HepG2 (cell line): ENCODE measurements around the gene ZWILCH. TPM values are rescaled to one million over a fixed set of nuclear protein-coding genes. Genes with fewer than 3 reads are reported as not detected.

Experiments
- CCDC6 ChIP-seq: sonication (generic); formaldehyde crosslinking; IDR thresholded peaks from 2 replicates; pipeline ENCODE4 v1.8.1; 2022; ENCODE audit warnings: mild to moderate bottlenecking, missing genetic modification reagents, moderate library complexity
- ISX ChIP-seq: sonication (generic); formaldehyde crosslinking; conservative IDR thresholded peaks from 2 replicates; pipeline ENCODE4 v1.5.0; 2020; ENCODE audit warnings: missing genetic modification reagents
- KDM2A ChIP-seq: sonication (generic); formaldehyde crosslinking; IDR thresholded peaks from 2 replicates; pipeline ENCODE4 v1.4.0; 2020; ENCODE audit warnings: low read depth, missing genetic modification reagents, borderline replicate concordance
- MAF1 ChIP-seq: sonication (generic); formaldehyde crosslinking; IDR thresholded peaks from 2 replicates; pipeline ENCODE4 v1.5.0; 2020; ENCODE audit warnings: missing genetic modification reagents, borderline replicate concordance
- NR3C1 ChIP-seq: sonication (generic); formaldehyde crosslinking; IDR thresholded peaks from 2 replicates; pipeline ENCODE4 v1.4.0; 2020; ENCODE audit warnings: missing genetic modification reagents
- PRPF4 ChIP-seq: fragments of 200-400 bp; formaldehyde crosslinking; IDR thresholded peaks from 2 replicates; pipeline ENCODE4 v1.6.1; 2016; ENCODE audit warnings: low read length, low read depth; ENCODE audit not compliant: poor library complexity, severe bottlenecking
- RAD21 ChIP-seq: fragments of 450-650 bp; formaldehyde crosslinking; IDR thresholded peaks from 2 replicates; pipeline ENCODE4 v1.5.0; 2020; ENCODE audit warnings: mild to moderate bottlenecking
- TAF15 ChIP-seq: fragments of 200-400 bp; formaldehyde crosslinking; IDR thresholded peaks from one replicate; pipeline ENCODE4 v1.6.1; 2018; ENCODE audit warnings: mild to moderate bottlenecking, low read depth, low read length; ENCODE audit not compliant: poor library complexity, severe bottlenecking
- TARDBP ChIP-seq: sonication (generic); formaldehyde crosslinking; IDR thresholded peaks from 2 replicates; pipeline ENCODE4 v1.8.0; 2022; ENCODE audit warnings: mild to moderate bottlenecking, missing genetic modification reagents
- TEAD2 ChIP-seq: sonication (generic); formaldehyde crosslinking; IDR thresholded peaks from 2 replicates; pipeline ENCODE4 v1.9.0; 2021; ENCODE audit warnings: missing genetic modification reagents
- TSC22D2 ChIP-seq: sonication (generic); formaldehyde crosslinking; IDR thresholded peaks from 2 replicates; pipeline ENCODE4 v1.5.1; 2020; ENCODE audit warnings: missing genetic modification reagents, mild to moderate bottlenecking, borderline replicate concordance
- ZBTB20 ChIP-seq: sonication (generic); formaldehyde crosslinking; IDR thresholded peaks from 2 replicates; pipeline ENCODE4 v1.8.1; 2023; ENCODE audit warnings: missing genetic modification reagents, low read depth, mild to moderate bottlenecking, borderline replicate concordance
- ZMYM2 ChIP-seq: sonication (generic); formaldehyde crosslinking; IDR thresholded peaks from 2 replicates; pipeline ENCODE4 v1.8.0; 2022; ENCODE audit warnings: mild to moderate bottlenecking, missing genetic modification reagents
- ZNF264 ChIP-seq: sonication (generic); formaldehyde crosslinking; IDR thresholded peaks from 2 replicates; pipeline ENCODE4 v1.4.0; 2020; ENCODE audit warnings: missing genetic modification reagents
- ZNF629 ChIP-seq: sonication (generic); formaldehyde crosslinking; conservative IDR thresholded peaks from 2 replicates; pipeline ENCODE4 v1.5.0; 2020; ENCODE audit warnings: missing genetic modification reagents
- ZSCAN20 ChIP-seq: sonication (generic); formaldehyde crosslinking; IDR thresholded peaks from 2 replicates; pipeline ENCODE4 v1.4.0; 2020; ENCODE audit warnings: missing genetic modification reagents, mild to moderate bottlenecking, borderline replicate concordance
- polyA plus RNA-seq, 8 experiments: library from polyadenylated mRNA; depleted of rRNA in 3 of 8; stranded (reverse) in 7 of 8; unstranded in 1 of 8; fragments of >200 nt; fragmentation: Illumina TruSeq in 4 of 8; extraction: Trizol in 4 of 8; gene quantifications; 2 replicates each; pipeline versions ENCODE4 v1.2.1 to v1.2.3, GENCODE V29; 2011 to 2016; ENCODE audit warnings: low read depth in 4 of 8, missing spikeins in 1 of 8, mixed read lengths in 1 of 8; ENCODE audit not compliant: insufficient read depth in 1 of 8
- total RNA-seq, 5 experiments: library from RNA; depleted of rRNA; stranded (reverse); fragments of >200 nt; fragmentation: Illumina TruSeq; extraction: Trizol; gene quantifications; 2 replicates each; pipeline ENCODE4 v1.2.3, GENCODE V29; 2016; ENCODE audit warnings: low read depth in 1 of 5
- TF ChIP-seq, protein P1 (sequence below): sonication (generic); formaldehyde crosslinking; IDR thresholded peaks from 2 replicates; pipeline ENCODE4 v1.5.1; 2020; ENCODE audit warnings: mild to moderate bottlenecking, missing genetic modification reagents, moderate library complexity
- TF ChIP-seq, protein P2 (sequence below): sonication (generic); formaldehyde crosslinking; IDR thresholded peaks from 2 replicates; pipeline ENCODE4 v1.5.0; 2020; ENCODE audit warnings: mild to moderate bottlenecking, missing genetic modification reagents
- TF ChIP-seq, protein P3 (sequence below): sonication (generic); formaldehyde crosslinking; conservative IDR thresholded peaks from 2 replicates; pipeline ENCODE4 v1.8.1; 2023; ENCODE audit warnings: missing genetic modification reagents
- TF ChIP-seq, protein P4 (sequence below): sonication (generic); IDR thresholded peaks from 2 replicates; pipeline ENCODE4 v1.6.1; 2016; ENCODE audit warnings: low read depth, borderline replicate concordance

Gene ZWILCH
- total and polyA plus RNA-seq, 2 of the 13 experiments (the other 11 are each of a cell fraction or from before 2014, with no cell fraction given), result 9.5 to 27.8 TPM

DNA sequence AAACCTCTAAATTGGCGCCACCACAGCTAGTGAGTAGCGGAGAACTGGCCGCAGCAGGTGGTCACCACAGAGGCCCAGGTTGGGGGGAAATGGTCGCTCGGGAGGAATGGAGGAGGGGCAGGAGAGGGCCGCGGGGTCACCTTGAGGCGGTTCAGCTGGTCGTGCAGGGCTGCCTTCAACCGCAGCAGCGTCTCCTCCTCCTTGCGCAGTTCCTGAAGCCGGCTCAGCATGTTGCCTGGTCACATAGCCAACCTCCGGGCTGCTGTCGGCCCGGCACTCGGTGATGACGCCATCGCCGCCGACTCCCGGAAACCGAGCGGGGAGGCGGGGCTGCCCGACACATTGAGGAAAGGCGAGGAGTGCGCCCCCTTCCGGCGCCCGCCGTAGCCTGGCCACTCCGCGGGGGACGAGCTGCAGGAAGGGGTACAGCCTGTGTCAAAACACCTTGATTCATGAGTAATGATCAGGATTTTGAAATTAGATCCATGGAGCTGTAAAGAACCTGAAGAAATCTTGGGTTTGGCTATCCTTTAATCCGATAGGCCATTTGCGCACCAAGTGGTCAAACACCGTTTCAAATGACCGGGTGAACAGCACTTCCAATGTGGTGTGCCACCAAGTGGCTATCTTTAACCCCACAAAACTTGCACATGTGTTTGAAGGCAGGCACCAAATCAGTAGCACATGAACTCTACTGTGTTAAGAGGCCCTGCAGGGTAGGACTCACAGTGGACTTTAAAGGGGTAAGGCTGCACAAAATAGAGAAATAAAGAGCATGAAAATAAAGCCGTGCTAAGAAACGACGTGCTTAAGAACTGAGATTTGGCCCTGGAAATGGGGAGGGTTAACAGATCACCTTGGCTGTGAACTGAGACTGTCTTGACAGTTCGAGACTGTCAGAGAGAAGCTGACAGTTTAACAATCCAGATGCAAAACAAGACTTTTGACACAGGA is 7.3 kb upstream of the ZWILCH start, which contains the start of gene SNAPC5 (continued):
- TF ChIP-seq TEAD2 (CRISPR knock-in tag), result no peak
- no peak for TF ChIP-seq ZNF629
- no peak for TF ChIP-seq ISX (CRISPR knock-in tag)
- no peak for TF ChIP-seq MAF1 (CRISPR knock-in tag)
- peak; percentile 69; the same call in 1 of the 2 replicates for TF ChIP-seq CCDC6
- no peak for TF ChIP-seq ZNF264 (CRISPR knock-in tag)
- TF ChIP-seq, protein P1, sequence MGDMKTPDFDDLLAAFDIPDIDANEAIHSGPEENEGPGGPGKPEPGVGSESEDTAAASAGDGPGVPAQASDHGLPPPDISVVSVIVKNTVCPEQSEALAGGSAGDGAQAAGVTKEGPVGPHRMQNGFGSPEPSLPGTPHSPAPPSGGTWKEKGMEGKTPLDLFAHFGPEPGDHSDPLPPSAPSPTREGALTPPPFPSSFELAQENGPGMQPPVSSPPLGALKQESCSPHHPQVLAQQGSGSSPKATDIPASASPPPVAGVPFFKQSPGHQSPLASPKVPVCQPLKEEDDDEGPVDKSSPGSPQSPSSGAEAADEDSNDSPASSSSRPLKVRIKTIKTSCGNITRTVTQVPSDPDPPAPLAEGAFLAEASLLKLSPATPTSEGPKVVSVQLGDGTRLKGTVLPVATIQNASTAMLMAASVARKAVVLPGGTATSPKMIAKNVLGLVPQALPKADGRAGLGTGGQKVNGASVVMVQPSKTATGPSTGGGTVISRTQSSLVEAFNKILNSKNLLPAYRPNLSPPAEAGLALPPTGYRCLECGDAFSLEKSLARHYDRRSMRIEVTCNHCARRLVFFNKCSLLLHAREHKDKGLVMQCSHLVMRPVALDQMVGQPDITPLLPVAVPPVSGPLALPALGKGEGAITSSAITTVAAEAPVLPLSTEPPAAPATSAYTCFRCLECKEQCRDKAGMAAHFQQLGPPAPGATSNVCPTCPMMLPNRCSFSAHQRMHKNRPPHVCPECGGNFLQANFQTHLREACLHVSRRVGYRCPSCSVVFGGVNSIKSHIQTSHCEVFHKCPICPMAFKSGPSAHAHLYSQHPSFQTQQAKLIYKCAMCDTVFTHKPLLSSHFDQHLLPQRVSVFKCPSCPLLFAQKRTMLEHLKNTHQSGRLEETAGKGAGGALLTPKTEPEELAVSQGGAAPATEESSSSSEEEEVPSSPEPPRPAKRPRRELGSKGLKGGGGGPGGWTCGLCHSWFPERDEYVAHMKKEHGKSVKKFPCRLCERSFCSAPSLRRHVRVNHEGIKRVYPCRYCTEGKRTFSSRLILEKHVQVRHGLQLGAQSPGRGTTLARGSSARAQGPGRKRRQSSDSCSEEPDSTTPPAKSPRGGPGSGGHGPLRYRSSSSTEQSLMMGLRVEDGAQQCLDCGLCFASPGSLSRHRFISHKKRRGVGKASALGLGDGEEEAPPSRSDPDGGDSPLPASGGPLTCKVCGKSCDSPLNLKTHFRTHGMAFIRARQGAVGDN, result peak; percentile 91
- TF ChIP-seq TSC22D2 (CRISPR knock-in tag), result peak; percentile 63; the same call in 1 of the 2 replicates
- TF ChIP-seq, protein P2, sequence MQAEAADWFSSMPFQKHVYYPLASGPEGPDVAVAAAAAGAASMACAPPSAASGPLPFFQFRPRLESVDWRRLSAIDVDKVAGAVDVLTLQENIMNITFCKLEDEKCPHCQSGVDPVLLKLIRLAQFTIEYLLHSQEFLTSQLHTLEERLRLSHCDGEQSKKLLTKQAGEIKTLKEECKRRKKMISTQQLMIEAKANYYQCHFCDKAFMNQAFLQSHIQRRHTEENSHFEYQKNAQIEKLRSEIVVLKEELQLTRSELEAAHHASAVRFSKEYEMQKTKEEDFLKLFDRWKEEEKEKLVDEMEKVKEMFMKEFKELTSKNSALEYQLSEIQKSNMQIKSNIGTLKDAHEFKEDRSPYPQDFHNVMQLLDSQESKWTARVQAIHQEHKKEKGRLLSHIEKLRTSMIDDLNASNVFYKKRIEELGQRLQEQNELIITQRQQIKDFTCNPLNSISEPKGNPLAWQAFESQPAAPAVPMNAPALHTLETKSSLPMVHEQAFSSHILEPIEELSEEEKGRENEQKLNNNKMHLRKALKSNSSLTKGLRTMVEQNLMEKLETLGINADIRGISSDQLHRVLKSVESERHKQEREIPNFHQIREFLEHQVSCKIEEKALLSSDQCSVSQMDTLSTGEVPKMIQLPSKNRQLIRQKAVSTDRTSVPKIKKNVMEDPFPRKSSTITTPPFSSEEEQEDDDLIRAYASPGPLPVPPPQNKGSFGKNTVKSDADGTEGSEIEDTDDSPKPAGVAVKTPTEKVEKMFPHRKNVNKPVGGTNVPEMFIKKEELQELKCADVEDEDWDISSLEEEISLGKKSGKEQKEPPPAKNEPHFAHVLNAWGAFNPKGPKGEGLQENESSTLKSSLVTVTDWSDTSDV (CRISPR knock-in tag), result no peak
- no peak for TF ChIP-seq PRPF4
- no peak for TF ChIP-seq ZMYM2
- TF ChIP-seq TAF15, result peak; percentile 67
- TF ChIP-seq ZSCAN20 (CRISPR knock-in tag), result no peak
- no peak for TF ChIP-seq NR3C1 (CRISPR knock-in tag)
- TF ChIP-seq ZBTB20 (CRISPR knock-in tag), result peak; percentile 69; the same call in 1 of the 2 replicates
- TF ChIP-seq, protein P3, sequence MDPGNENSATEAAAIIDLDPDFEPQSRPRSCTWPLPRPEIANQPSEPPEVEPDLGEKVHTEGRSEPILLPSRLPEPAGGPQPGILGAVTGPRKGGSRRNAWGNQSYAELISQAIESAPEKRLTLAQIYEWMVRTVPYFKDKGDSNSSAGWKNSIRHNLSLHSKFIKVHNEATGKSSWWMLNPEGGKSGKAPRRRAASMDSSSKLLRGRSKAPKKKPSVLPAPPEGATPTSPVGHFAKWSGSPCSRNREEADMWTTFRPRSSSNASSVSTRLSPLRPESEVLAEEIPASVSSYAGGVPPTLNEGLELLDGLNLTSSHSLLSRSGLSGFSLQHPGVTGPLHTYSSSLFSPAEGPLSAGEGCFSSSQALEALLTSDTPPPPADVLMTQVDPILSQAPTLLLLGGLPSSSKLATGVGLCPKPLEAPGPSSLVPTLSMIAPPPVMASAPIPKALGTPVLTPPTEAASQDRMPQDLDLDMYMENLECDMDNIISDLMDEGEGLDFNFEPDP (CRISPR knock-in tag), result no peak
- peak; percentile 100 for TF ChIP-seq KDM2A (CRISPR knock-in tag)
- TF ChIP-seq, protein P4, sequence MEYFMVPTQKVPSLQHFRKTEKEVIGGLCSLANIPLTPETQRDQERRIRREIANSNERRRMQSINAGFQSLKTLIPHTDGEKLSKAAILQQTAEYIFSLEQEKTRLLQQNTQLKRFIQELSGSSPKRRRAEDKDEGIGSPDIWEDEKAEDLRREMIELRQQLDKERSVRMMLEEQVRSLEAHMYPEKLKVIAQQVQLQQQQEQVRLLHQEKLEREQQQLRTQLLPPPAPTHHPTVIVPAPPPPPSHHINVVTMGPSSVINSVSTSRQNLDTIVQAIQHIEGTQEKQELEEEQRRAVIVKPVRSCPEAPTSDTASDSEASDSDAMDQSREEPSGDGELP, result peak; percentile 59; the same call in 1 of the 2 replicates
- peak; percentile 78 for TF ChIP-seq RAD21 (CRISPR knock-in tag)
- peak; percentile 89 for TF ChIP-seq TARDBP (CRISPR knock-in tag)
